ENCODE measurements around the gene MST1R. TPM values are rescaled to one million over a fixed set of nuclear protein-coding genes. Genes with fewer than 3 reads are reported as not detected.
A peak's percentile ranks its signal among the peaks of the same experiment; 100 is the strongest.

The MST1R gene
- total RNA-seq, 2 donors from 2014 or later, result 6.8 to 11.2 TPM

DNA sequence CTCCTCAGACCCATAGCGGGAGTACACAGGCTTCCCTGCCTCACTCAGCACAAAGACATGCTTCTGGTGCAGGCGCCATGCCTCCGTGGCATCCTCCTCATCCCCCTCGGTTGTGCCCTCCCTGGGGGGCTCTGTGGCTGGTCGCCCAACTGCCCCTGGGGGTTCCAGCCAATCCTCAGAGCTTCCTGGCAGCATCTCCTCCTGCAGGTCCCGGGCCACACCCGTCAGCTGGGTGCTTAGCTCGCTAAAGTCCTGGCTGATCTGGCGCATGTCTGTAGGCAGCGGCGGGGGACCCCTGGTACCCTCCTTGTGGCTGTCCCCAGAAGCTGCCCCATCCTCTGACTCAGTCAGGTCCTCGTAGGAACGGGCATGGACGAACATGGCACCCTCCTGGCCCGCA, 7.9 kb upstream of the MST1R start:
- no peaks in the 10 kb centered on the region for H3K9me3 Mint-ChIP-seq
- peaks cover 39% of the 10 kb centered on the region for H3K4me1 Mint-ChIP-seq
- peaks cover 15% of the 10 kb centered on the region for H3K27me3 Mint-ChIP-seq (ENCODE audit: insufficient read depth)
- no peak overlapping the region for H3K4me3 ChIP-seq (ENCODE audit: low read length)
- H3K27me3 ChIP-seq (ENCODE audit: control insufficient read depth, insufficient read depth, low read length, poor library complexity, severe bottlenecking), result no peaks in the 10 kb centered on the region
- H3K27ac Mint-ChIP-seq, result no peak overlapping the region
- no peak overlapping the region for H3K9ac ChIP-seq (ENCODE audit: extremely low read depth, low read length, poor library complexity, severe bottlenecking)
- H3K36me3 ChIP-seq (ENCODE audit: control insufficient read depth, insufficient read depth, low read length), result no peaks in the 10 kb centered on the region
- no peak overlapping the region for H3K4me3 Mint-ChIP-seq
- no peak for DNase-seq
- no peaks in the 10 kb centered on the region for H3K9me3 ChIP-seq (ENCODE audit: control insufficient read depth, low read length)
- H3K27ac ChIP-seq (ENCODE audit: low read depth, low read length), result no peak overlapping the region
- 92% methylated on average over 12 to 15 of the region's 15 CpGs for WGBS, 2 experiments (ENCODE audit: insufficient coverage in 1 of 2, insufficient read length in 1 of 2)
- H3K36me3 Mint-ChIP-seq (ENCODE audit: low read depth), result no peaks in the 10 kb centered on the region
- H3K4me1 ChIP-seq (ENCODE audit: control insufficient read depth, insufficient read depth, low read length), result peaks cover 25% of the 10 kb centered on the region
- TF ChIP-seq, protein P1, sequence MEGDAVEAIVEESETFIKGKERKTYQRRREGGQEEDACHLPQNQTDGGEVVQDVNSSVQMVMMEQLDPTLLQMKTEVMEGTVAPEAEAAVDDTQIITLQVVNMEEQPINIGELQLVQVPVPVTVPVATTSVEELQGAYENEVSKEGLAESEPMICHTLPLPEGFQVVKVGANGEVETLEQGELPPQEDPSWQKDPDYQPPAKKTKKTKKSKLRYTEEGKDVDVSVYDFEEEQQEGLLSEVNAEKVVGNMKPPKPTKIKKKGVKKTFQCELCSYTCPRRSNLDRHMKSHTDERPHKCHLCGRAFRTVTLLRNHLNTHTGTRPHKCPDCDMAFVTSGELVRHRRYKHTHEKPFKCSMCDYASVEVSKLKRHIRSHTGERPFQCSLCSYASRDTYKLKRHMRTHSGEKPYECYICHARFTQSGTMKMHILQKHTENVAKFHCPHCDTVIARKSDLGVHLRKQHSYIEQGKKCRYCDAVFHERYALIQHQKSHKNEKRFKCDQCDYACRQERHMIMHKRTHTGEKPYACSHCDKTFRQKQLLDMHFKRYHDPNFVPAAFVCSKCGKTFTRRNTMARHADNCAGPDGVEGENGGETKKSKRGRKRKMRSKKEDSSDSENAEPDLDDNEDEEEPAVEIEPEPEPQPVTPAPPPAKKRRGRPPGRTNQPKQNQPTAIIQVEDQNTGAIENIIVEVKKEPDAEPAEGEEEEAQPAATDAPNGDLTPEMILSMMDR (conservative IDR thresholded peaks at IDR 0.05), result no peak

DNA sequence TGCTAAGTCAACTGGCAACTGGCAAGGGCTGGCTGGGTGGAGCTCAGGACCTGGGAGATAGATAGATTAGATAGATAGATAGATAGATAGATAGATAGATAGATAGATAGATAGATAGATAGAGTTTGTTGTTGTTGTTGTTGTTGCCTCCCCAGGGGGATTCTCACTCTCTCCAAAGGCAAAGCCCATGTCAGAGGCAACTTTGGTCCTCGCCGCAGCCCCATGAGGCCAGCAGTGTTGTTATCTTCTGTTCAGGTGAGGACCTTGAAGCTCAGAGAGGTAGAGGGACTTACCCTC, 7.4 kb upstream of the MST1R start:
- H3K27ac ChIP-seq (ENCODE audit: low read depth, low read length), result no peak overlapping the region
- no peak for DNase-seq
- Mint-ChIP-seq H3K9me3 (no peaks in the 10 kb centered on the region), H3K36me3 (ENCODE audit: low read depth) (no peaks in the 10 kb centered on the region), H3K4me1 (peaks cover 42% of the 10 kb centered on the region), H3K27me3 (ENCODE audit: insufficient read depth) (peaks cover 15% of the 10 kb centered on the region), H3K4me3 (no peak overlapping the region), H3K27ac (no peak overlapping the region)
- no peak overlapping the region for H3K9ac ChIP-seq (ENCODE audit: extremely low read depth, low read length, poor library complexity, severe bottlenecking)
- peaks cover 26% of the 10 kb centered on the region for H3K4me1 ChIP-seq (ENCODE audit: control insufficient read depth, insufficient read depth, low read length)
- no peaks in the 10 kb centered on the region for H3K9me3 ChIP-seq (ENCODE audit: control insufficient read depth, low read length)
- WGBS, 2 experiments (ENCODE audit: insufficient coverage in 1 of 2, insufficient read length in 1 of 2), result 93 to 96% methylated on average over 2 of the region's 2 CpGs
- H3K4me3 ChIP-seq (ENCODE audit: low read length), result no peak overlapping the region
- TF ChIP-seq, protein P1 (conservative IDR thresholded peaks at IDR 0.05), result no peak
- no peaks in the 10 kb centered on the region for H3K27me3 ChIP-seq (ENCODE audit: control insufficient read depth, insufficient read depth, low read length, poor library complexity, severe bottlenecking)
- no peaks in the 10 kb centered on the region for H3K36me3 ChIP-seq (ENCODE audit: control insufficient read depth, insufficient read depth, low read length)

DNA sequence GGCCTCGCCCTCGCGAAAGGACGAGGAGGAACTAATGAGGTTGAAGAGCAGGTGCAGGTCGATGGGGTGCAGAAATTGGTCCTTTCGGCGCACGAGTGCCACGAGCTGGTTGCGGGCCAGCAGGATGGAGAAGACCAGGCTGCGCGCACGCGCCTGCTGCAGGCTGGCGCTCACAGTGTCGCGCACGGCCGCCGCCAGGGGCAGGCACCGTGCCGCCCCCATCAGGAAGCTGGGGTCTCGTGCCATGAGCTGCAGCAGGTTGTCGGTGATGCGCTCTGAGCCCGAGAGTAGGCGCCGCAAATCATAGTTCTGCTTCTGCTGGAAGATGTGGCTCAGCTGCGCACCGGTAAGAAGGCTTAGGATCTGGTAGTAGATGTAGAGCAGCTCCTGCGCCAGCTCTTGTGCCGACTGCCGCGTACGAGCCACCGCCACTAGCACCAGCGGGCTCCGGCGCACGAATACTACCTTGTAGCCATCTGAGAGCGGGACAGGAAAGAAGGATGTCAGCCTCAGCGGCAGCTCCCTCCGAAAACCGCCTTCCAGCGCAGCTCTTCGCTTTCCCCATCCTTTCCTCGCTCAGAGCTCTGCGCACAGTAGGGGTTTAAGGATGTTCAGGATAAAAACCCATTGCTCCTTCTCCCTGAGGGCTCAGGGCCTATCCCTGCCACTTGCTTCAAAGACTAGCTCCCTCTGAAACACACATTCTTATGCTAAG, 6.9 kb upstream of the MST1R start:
- Mint-ChIP-seq H3K4me3 (peak overlapping the region; percentile 41), H3K4me1 (peaks cover 46% of the 10 kb centered on the region), H3K9me3 (no peaks in the 10 kb centered on the region), H3K27ac (no peak overlapping the region), H3K36me3 (ENCODE audit: low read depth) (no peaks in the 10 kb centered on the region), H3K27me3 (ENCODE audit: insufficient read depth) (peaks cover 15% of the 10 kb centered on the region)
- no peaks in the 10 kb centered on the region for H3K9me3 ChIP-seq (ENCODE audit: control insufficient read depth, low read length)
- TF ChIP-seq, protein P1 (conservative IDR thresholded peaks at IDR 0.05), result peak; percentile 76
- DNase-seq, result peak; percentile 89
- H3K4me3 ChIP-seq (ENCODE audit: low read length), result no peak overlapping the region
- no peaks in the 10 kb centered on the region for H3K27me3 ChIP-seq (ENCODE audit: control insufficient read depth, insufficient read depth, low read length, poor library complexity, severe bottlenecking)
- H3K9ac ChIP-seq (ENCODE audit: extremely low read depth, low read length, poor library complexity, severe bottlenecking), result no peak overlapping the region
- H3K27ac ChIP-seq (ENCODE audit: low read depth, low read length), result no peak overlapping the region
- peaks cover 28% of the 10 kb centered on the region for H3K4me1 ChIP-seq (ENCODE audit: control insufficient read depth, insufficient read depth, low read length)
- H3K36me3 ChIP-seq (ENCODE audit: control insufficient read depth, insufficient read depth, low read length), result no peaks in the 10 kb centered on the region
- WGBS, 2 experiments (ENCODE audit: insufficient coverage in 1 of 2, insufficient read length in 1 of 2), result 39 to 90% methylated on average over 34 to 48 of the region's 48 CpGs

All from endodermal cell (in vitro differentiated cells).